ENCODE measurements around the gene RAMP3. TPM values are rescaled to one million over a fixed set of nuclear protein-coding genes. Genes with fewer than 3 reads are reported as not detected.

RAMP3 gene
- total RNA-seq, 2 experiments from 2014 or later = not detected

DNA sequence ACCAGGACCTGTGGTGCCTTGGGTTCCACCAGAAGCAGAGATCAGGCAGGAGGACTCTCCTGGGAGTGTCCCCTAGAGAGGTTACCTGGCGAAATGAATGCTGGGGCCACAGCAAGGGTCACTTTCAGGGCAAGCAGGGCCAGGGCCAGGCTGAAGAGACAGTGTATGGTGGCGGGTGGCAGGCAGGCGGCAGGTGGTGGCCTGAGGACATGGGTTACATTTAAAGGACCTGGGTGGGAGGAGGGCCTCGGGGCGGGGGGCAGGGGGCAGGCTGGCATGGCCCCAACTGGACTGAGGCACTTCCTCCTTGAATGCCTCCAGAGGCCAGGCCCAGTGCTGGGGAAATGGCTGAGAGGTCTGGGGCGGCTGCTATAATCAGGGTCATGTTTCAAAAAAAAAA, 31.4 kb upstream of the RAMP3 start:
- POLR2A ChIA-PET = interaction anchor here (0.6 to 0.7 kb wide), 2 partner anchors 15 to 267 kb away, joined by 3 to 5 read pairs; partner anchors contain the start of gene TBRG4
- H3K27ac Mint-ChIP-seq = no peak overlapping the region
- DNase-seq (no peak), ATAC-seq (no peak)
- intact Hi-C loops (cut with micrococcal nuclease) = no loop called here
- H3K9me3 Mint-ChIP-seq = no peaks in the 10 kb centered on the region
- H3K4me3 Mint-ChIP-seq = no peak overlapping the region
- H3K27me3 Mint-ChIP-seq = no peaks in the 10 kb centered on the region
- CTCF ChIA-PET = interaction anchor here (6.3 kb wide), 1 partner anchor 10 kb away, joined by 41 read pairs; no protein-coding TSS in a partner anchor
- TF ChIP-seq, protein P1, sequence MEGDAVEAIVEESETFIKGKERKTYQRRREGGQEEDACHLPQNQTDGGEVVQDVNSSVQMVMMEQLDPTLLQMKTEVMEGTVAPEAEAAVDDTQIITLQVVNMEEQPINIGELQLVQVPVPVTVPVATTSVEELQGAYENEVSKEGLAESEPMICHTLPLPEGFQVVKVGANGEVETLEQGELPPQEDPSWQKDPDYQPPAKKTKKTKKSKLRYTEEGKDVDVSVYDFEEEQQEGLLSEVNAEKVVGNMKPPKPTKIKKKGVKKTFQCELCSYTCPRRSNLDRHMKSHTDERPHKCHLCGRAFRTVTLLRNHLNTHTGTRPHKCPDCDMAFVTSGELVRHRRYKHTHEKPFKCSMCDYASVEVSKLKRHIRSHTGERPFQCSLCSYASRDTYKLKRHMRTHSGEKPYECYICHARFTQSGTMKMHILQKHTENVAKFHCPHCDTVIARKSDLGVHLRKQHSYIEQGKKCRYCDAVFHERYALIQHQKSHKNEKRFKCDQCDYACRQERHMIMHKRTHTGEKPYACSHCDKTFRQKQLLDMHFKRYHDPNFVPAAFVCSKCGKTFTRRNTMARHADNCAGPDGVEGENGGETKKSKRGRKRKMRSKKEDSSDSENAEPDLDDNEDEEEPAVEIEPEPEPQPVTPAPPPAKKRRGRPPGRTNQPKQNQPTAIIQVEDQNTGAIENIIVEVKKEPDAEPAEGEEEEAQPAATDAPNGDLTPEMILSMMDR (IDR thresholded peaks at IDR 0.05) = no peak
- peaks cover 13% of the 10 kb centered on the region for H3K4me1 Mint-ChIP-seq (ENCODE audit: low read depth)
- H3K36me3 Mint-ChIP-seq (ENCODE audit: low read depth) = no peaks in the 10 kb centered on the region

DNA sequence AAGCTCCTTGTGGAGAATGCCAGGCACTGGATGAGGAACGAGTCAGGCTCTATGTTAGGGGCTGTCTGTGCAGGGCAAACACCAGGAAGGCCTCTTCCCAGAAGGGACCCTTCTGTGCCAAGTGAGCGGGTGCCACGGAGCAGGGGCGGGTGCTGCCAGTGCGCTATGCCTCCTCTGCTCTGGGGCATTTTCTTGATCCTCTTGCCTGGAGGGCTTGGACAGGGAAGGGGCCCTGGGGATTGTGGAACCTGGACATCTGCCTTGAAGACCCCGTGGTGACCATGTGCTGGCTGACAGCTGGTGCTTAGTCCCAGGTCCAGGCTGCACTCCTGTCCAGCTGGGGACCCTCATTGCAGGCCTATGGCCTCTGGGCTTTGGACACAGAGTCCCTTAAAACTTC, 30.7 kb upstream of the RAMP3 start:
- Mint-ChIP-seq H3K36me3 (ENCODE audit: low read depth) (no peaks in the 10 kb centered on the region), H3K4me1 (ENCODE audit: low read depth) (peaks cover 13% of the 10 kb centered on the region), H3K9me3 (no peaks in the 10 kb centered on the region), H3K27me3 (no peaks in the 10 kb centered on the region), H3K4me3 (no peak overlapping the region), H3K27ac (no peak overlapping the region)
- DNase-seq = no peak
- ChIA-PET CTCF (interaction anchor here (1.8 kb wide), 1 partner anchor 9 kb away, joined by 6 read pairs; no protein-coding TSS in a partner anchor), POLR2A (interaction anchor here (0.6 to 1.4 kb wide), 3 partner anchors 15 to 267 kb away, joined by 3 to 5 read pairs (median 5); partner anchors contain the start of gene TBRG4)
- intact Hi-C loops (cut with micrococcal nuclease) = no loop called here
- ATAC-seq = no peak
- TF ChIP-seq, protein P1 (IDR thresholded peaks at IDR 0.05) = no peak

DNA sequence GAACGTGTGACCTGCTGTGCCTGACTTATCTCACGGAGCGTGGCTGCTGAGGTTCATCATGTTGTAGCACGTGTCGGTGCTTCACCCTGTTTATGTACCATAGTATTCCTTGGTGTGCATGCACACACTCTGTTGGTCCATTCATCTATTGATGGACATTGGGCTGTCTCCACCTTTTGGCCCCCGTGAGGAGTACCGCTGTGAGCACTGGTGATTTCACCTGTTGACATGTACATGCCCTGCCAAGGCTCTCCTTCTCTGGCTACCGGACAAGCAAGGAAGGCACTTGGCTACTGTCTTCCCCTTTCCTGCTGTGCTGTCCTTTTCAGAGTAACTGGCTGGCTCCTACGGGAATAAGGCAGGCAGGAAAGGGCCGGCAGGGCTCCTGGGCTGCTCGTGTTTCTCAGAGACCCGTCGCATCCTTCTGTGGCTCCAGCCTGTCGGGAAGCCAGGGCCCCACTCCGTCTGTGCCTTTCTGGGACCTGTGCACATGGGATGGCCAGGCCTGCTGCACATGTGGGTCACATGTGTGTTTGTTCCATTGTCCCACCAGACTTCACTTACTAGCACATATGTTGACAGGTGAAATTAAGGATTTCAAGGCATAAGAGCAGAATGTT, 28.3 kb upstream of the RAMP3 start:
- no peak for DNase-seq
- Mint-ChIP-seq H3K4me1 (ENCODE audit: low read depth) (no peaks in the 10 kb centered on the region), H3K9me3 (no peaks in the 10 kb centered on the region), H3K27ac (no peak overlapping the region), H3K4me3 (no peak overlapping the region), H3K36me3 (ENCODE audit: low read depth) (no peaks in the 10 kb centered on the region), H3K27me3 (no peaks in the 10 kb centered on the region)
- TF ChIP-seq, protein P1 (IDR thresholded peaks at IDR 0.05) = no peak
- no peak for ATAC-seq
- POLR2A ChIA-PET = no interaction called here
- intact Hi-C loops (cut with micrococcal nuclease) = no loop called here
- CTCF ChIA-PET = no interaction called here

DNA sequence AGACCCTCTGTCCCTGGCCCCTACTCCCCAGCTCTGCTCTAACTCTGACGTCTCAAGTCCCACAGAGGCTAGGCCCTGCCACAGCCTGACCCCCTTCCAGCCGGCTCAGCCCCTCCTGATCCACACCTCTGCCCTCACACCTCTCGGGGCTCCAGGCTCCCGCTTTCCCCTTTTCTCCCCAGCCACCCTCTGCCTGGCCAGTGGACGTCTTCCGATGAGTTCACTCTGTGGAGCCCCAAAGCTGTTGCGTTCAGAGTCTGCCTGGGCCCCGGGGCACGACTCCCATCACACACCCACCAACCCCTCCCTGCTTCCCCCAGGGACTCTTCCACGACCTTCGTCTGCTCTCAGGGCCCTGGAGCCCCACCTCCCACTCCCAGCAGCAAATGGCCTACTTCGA, 27.7 kb upstream of the RAMP3 start:
- ChIA-PET POLR2A (no interaction called here), CTCF (no interaction called here)
- Mint-ChIP-seq H3K4me1 (ENCODE audit: low read depth) (no peaks in the 10 kb centered on the region), H3K4me3 (no peak overlapping the region), H3K36me3 (ENCODE audit: low read depth) (no peaks in the 10 kb centered on the region), H3K27me3 (no peaks in the 10 kb centered on the region), H3K27ac (no peak overlapping the region), H3K9me3 (no peaks in the 10 kb centered on the region)
- TF ChIP-seq, protein P1 (IDR thresholded peaks at IDR 0.05) = no peak
- ATAC-seq = no peak
- DNase-seq = no peak
- intact Hi-C loops (cut with micrococcal nuclease) = no loop called here

DNA sequence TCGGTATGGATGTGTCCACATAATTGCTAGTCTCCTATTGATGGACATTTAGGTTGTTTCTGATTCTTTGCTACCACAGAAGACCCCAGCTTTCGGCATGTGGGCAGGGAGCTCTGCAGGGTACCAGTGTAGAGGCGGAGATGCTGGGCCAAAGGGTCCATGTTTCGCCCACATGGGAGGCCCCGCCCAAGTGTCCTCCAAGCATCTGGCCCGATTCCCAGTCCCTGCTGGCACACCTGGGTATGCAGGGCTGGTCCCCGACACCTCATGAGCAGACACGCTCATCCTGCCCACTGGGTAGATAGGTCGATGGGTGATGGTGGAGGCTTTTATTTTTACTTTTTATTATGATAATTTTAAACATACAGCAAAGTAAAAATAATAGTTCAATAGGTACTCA, 26.7 kb upstream of the RAMP3 start:
- no peaks in the 10 kb centered on the region for H3K9me3 Mint-ChIP-seq
- H3K27me3 Mint-ChIP-seq = no peaks in the 10 kb centered on the region
- DNase-seq (no peak), ATAC-seq (no peak)
- no peak overlapping the region for H3K4me3 Mint-ChIP-seq
- ChIA-PET CTCF (no interaction called here), POLR2A (no interaction called here)
- H3K4me1 Mint-ChIP-seq (ENCODE audit: low read depth) = peaks cover 4% of the 10 kb centered on the region
- intact Hi-C loops (cut with micrococcal nuclease) = no loop called here
- no peaks in the 10 kb centered on the region for H3K36me3 Mint-ChIP-seq (ENCODE audit: low read depth)
- H3K27ac Mint-ChIP-seq = no peak overlapping the region
- TF ChIP-seq, protein P1 (IDR thresholded peaks at IDR 0.05) = no peak

Data from activated CD8-positive, alpha-beta T cell treated with anti-CD3 and anti-CD28 coated beads for 36 hours (primary cell).